ENCODE results near the gene DTD1.

DTD1 gene

DNA sequence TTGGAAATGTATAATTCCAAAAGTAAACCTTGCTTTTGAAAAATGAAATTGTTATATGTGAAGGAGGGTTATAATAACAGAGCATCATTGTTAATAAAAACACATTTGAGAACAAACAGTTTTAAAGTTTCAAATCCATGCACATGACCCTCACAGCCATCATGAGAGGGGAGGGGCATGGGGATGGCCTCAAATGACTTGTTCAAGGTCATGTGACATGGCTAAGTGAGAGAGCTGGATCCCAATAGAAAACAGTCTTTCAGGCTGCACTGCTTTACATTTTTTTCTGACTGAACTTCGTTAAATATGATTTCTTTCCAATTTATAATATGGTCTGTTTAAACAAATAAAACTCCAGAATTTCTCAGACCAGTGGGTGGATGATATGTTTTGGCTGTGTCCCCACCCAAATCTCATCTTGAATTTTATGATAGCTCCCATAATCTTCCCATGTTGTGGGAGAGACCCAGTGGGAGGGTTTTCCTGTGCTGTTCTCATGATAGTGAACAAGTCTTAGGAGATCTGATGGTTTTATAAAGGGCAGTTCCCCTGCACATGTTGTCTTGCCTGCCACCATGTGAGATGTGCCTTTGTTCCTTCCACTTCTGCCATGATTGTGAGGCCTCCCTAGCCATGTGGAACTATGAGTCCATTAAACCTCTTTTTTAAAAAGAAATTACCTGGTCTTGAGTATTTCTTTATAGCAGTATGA, 66.0 kb downstream of the DTD1 start:
- no peak overlapping the region for H3K4me3 ChIP-seq (ENCODE audit: low read depth, low read length)
- TF ChIP-seq, protein P1, sequence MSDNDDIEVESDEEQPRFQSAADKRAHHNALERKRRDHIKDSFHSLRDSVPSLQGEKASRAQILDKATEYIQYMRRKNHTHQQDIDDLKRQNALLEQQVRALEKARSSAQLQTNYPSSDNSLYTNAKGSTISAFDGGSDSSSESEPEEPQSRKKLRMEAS (IDR thresholded peaks at IDR 0.05; ENCODE audit: low read depth, low read length) = no peak
- no peak for TF ChIP-seq POLR2A (IDR thresholded peaks at IDR 0.05; ENCODE audit: extremely low read depth, insufficient read length)
- TF ChIP-seq MYC (IDR thresholded peaks at IDR 0.05; ENCODE audit: low read depth, low read length) = no peak
- TF ChIP-seq, protein P2, sequence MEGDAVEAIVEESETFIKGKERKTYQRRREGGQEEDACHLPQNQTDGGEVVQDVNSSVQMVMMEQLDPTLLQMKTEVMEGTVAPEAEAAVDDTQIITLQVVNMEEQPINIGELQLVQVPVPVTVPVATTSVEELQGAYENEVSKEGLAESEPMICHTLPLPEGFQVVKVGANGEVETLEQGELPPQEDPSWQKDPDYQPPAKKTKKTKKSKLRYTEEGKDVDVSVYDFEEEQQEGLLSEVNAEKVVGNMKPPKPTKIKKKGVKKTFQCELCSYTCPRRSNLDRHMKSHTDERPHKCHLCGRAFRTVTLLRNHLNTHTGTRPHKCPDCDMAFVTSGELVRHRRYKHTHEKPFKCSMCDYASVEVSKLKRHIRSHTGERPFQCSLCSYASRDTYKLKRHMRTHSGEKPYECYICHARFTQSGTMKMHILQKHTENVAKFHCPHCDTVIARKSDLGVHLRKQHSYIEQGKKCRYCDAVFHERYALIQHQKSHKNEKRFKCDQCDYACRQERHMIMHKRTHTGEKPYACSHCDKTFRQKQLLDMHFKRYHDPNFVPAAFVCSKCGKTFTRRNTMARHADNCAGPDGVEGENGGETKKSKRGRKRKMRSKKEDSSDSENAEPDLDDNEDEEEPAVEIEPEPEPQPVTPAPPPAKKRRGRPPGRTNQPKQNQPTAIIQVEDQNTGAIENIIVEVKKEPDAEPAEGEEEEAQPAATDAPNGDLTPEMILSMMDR (IDR thresholded peaks at IDR 0.05; ENCODE audit: low read depth, low read length) = no peak
- DNase-seq (ENCODE audit: low read depth) = no peak

DNA sequence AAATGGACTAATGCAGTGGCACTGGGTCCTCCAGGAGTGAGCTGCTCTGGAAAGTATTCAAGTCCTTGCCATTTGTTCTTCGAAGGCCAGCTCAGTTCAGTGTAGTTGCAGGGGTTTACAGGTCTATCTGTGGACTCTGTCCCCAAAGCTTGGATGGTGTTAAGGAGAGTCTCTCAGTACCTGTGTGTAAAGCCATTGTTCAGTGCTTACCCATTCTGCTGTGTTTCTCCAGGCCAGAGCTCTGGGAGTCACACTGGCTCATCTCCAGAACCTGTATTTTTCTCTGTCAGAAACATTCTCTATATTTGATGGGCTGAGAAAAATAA, 66.6 kb downstream of the DTD1 start:
- DNase-seq (ENCODE audit: low read depth) = no peak
- H3K4me3 ChIP-seq (ENCODE audit: low read depth, low read length) = no peak overlapping the region
- TF ChIP-seq POLR2A (IDR thresholded peaks at IDR 0.05; ENCODE audit: extremely low read depth, insufficient read length) (no peak), MYC (IDR thresholded peaks at IDR 0.05; ENCODE audit: low read depth, low read length) (no peak)
- TF ChIP-seq, protein P2 (IDR thresholded peaks at IDR 0.05; ENCODE audit: low read depth, low read length) = no peak
- TF ChIP-seq, protein P1 (IDR thresholded peaks at IDR 0.05; ENCODE audit: low read depth, low read length) = no peak

DNA sequence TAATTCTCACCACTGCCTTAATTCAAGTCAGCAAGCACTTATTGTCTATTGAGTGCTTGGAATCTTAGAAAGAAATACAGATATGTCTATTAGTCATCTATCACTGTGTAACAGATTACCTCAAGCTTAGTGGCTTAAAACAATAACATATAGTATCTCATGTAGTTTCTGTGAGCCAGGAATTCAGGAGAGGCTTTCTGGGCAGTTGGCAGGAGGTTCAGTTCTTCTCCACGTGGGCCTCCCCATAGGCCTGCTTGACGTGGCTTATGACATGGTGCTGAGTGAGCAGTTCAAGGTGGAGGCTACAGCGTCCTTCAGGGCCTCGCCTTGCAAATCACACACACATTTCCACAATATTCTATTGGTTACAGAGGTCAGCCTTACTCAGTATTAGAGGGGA, 69.7 kb downstream of the DTD1 start:
- no peak overlapping the region for H3K4me3 ChIP-seq (ENCODE audit: low read depth, low read length)
- TF ChIP-seq, protein P1 (IDR thresholded peaks at IDR 0.05; ENCODE audit: low read depth, low read length) = no peak
- TF ChIP-seq, protein P2 (IDR thresholded peaks at IDR 0.05; ENCODE audit: low read depth, low read length) = no peak
- TF ChIP-seq MYC (IDR thresholded peaks at IDR 0.05; ENCODE audit: low read depth, low read length) = no peak
- DNase-seq (ENCODE audit: low read depth) = no peak

DNA sequence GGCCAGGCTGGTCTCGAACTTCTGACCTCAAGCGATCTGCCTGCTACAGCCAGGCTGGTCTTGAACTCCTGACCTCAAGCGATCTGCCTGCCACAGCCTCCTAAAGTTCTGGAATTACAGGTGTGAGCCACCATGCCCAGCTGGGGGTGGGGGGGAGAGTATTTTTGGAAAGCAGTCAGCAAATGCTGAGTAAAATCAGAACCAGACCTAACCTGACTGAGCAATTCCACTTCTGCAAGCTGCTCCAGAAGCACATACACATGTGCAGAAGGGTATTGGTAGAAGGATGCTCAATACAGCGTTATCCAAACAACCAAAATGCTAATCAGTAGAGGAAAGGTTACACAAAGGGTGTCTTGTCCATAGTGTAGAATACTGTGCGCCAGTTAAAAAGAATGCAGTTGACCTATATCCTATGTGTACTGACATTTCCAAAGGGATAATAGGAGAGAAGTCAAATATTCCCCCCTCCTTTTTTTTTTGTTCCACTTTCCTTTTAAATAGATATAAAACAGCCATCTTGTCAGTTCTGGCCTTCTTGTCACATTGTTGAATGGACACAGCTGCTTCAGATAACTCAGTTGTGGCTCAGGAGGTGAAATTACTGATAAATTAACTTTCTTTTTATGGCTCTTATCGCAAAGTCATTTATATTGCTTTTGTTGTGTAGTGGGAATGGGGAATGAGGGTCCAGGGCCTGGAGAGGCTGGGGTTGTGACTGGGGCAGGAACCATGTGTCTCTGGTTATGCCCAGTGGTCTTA, 74.6 kb downstream of the DTD1 start:
- DNase-seq (ENCODE audit: low read depth) = no peak
- TF ChIP-seq, protein P2 (IDR thresholded peaks at IDR 0.05; ENCODE audit: low read depth, low read length) = no peak
- TF ChIP-seq MYC (IDR thresholded peaks at IDR 0.05; ENCODE audit: low read depth, low read length) (no peak), POLR2A (IDR thresholded peaks at IDR 0.05; ENCODE audit: extremely low read depth, insufficient read length) (no peak)
- TF ChIP-seq, protein P1 (IDR thresholded peaks at IDR 0.05; ENCODE audit: low read depth, low read length) = no peak
- H3K4me3 ChIP-seq (ENCODE audit: low read depth, low read length) = no peak overlapping the region

DNA sequence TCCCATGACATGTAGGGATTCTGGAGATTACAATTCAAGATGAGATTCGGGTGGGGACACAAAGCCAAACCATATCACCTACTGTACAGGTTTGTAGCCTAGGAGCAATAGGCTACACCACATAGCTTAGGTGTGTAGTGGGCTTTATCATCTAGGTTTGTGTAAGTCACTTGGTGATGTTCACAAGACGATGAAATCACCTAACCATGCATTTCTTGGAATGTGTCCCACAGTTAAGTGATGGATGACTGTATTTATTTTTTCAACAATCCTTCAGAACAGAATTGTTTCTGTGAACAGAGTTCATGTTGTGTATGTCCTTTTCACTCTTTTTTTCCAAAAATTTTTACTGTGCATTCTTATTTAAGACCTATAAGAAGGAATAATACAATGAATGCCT, 76.1 kb downstream of the DTD1 start:
- TF ChIP-seq, protein P1 (IDR thresholded peaks at IDR 0.05; ENCODE audit: low read depth, low read length) = no peak
- DNase-seq (ENCODE audit: low read depth) = no peak
- no peak overlapping the region for H3K4me3 ChIP-seq (ENCODE audit: low read depth, low read length)

DNA sequence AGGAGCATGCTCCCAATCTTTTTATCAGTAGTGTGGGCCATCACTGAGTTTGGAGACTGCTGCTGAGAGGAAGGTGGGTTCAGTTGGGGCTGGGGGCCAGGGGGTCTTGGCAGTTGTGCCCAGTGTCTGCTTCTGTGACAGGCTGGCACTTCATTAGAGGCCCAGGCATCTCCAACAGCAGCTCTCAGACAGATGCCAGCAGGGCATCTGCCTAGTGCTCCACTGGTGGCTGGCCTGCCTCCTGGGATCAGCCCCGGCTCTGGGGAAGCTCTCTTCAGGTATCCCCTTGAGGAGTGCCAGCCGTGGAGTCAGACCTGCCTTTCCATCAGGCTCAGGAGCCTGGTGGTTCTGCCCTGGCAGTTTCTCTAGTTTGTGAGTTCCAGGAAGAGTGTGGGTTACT, 77.3 kb downstream of the DTD1 start:
- TF ChIP-seq POLR2A (IDR thresholded peaks at IDR 0.05; ENCODE audit: extremely low read depth, insufficient read length) = no peak
- TF ChIP-seq, protein P1 (IDR thresholded peaks at IDR 0.05; ENCODE audit: low read depth, low read length) = no peak
- TF ChIP-seq, protein P2 (IDR thresholded peaks at IDR 0.05; ENCODE audit: low read depth, low read length) = no peak
- no peak for TF ChIP-seq MYC (IDR thresholded peaks at IDR 0.05; ENCODE audit: low read depth, low read length)

More for the DNA sequence above, 77.3 kb downstream of the DTD1 start:
- no peak overlapping the region for H3K4me3 ChIP-seq (ENCODE audit: low read depth, low read length)
- no peak for DNase-seq (ENCODE audit: low read depth)
